Endodermal cell (in vitro differentiated cells): ENCODE results near the gene DBH. TPM values are rescaled to one million over a fixed set of nuclear protein-coding genes. Genes with fewer than 3 reads are reported as not detected.

Source experiments
- DNase-seq: peaks from one replicate; pipeline ENCODE4 v3.0.0-alpha.2; 2017
- H3K27ac ChIP-seq: 2 replicates; pipeline ENCODE4 v1.5.1; 2013; ENCODE audit warnings: mild to moderate bottlenecking, low read depth, low read length, moderate library complexity
- H3K27me3 ChIP-seq: 2 replicates; pipeline ENCODE4 v1.6.1; 2013; ENCODE audit warnings: mild to moderate bottlenecking, low read length, moderate library complexity; ENCODE audit not compliant: insufficient read depth, control insufficient read depth, poor library complexity, severe bottlenecking
- H3K36me3 ChIP-seq: 2 replicates; pipeline ENCODE4 v1.7.0; 2013; ENCODE audit warnings: mild to moderate bottlenecking, low read length, moderate library complexity; ENCODE audit not compliant: control insufficient read depth, insufficient read depth
- H3K4me1 ChIP-seq: one replicate; pipeline ENCODE4 v1.7.0; 2013; ENCODE audit warnings: low read length; ENCODE audit not compliant: control insufficient read depth, insufficient read depth
- H3K4me3 ChIP-seq: 2 replicates; pipeline ENCODE4 v1.5.1; 2013; ENCODE audit warnings: mild to moderate bottlenecking, low read length, moderate library complexity
- H3K9ac ChIP-seq: 2 replicates; pipeline ENCODE4 v1.6.1; 2013; ENCODE audit warnings: mild to moderate bottlenecking, low read length, moderate library complexity; ENCODE audit not compliant: poor library complexity, severe bottlenecking; ENCODE audit errors: extremely low read depth
- H3K9me3 ChIP-seq: 2 replicates; pipeline ENCODE4 v1.6.1; 2013; ENCODE audit warnings: mild to moderate bottlenecking, low read length, moderate library complexity; ENCODE audit not compliant: control insufficient read depth
- H3K27ac Mint-ChIP-seq: 2 replicates; pipeline ENCODE4 v1.8.0; 2020; ENCODE audit warnings: mixed read lengths
- H3K27me3 Mint-ChIP-seq: 2 replicates; pipeline ENCODE4 v1.8.0; 2021; ENCODE audit warnings: mild to moderate bottlenecking, mixed read lengths; ENCODE audit not compliant: insufficient read depth
- H3K36me3 Mint-ChIP-seq: 2 replicates; pipeline ENCODE4 v1.8.0; 2020; ENCODE audit warnings: low read depth, mixed read lengths
- H3K4me1 Mint-ChIP-seq: 2 replicates; pipeline ENCODE4 v1.8.0; 2020; ENCODE audit warnings: mixed read lengths
- H3K4me3 Mint-ChIP-seq: 2 replicates; pipeline ENCODE4 v1.8.0; 2020; ENCODE audit warnings: mild to moderate bottlenecking, moderate library complexity, mixed read lengths
- H3K9me3 Mint-ChIP-seq: 2 replicates; pipeline ENCODE4 v1.8.0; 2020; ENCODE audit warnings: mild to moderate bottlenecking, mixed read lengths
- CTCF ChIP-seq: fragments of 200-600 bp; sonication (generic); conservative IDR thresholded peaks from 2 replicates; pipeline ENCODE4 v1.5.0; 2021; ENCODE audit warnings: antibody characterized with exemption, mild to moderate bottlenecking
- WGBS, 2 experiments: methylation state at CpG; one replicate each; pipeline versions ENCODE4 v1.1.5 to v1.1.7; 2013; ENCODE audit warnings: missing lambda C conversion rate in 2 of 2, mixed read lengths in 1 of 2; ENCODE audit not compliant: insufficient coverage in 1 of 2, insufficient read length in 1 of 2; 5-methylcytosine and 5-hydroxymethylcytosine counted together
- total RNA-seq, 2 donors: library from RNA; stranded (reverse); fragmentation: NEBNext Ultra II Directional in 1 of 2; extraction: Animal tissue kit (Norgen Biotek cat#: 25700) in 1 of 2; gene quantifications; 2 replicates in 1 of 2; 3 replicates in 1 of 2; pipeline ENCODE4 v1.2.1, GENCODE V29; 2021

Gene DBH
- total RNA-seq, 2 donors from 2014 or later = not detected

GRCh38 chr9:133601746-133602145 is 34.4 kb upstream of the DBH start:
- WGBS, 2 experiments = 86 to 92% methylated on average over 3 to 10 of the region's 10 CpGs
- Mint-ChIP-seq H3K36me3 (no peaks in the 10 kb centered on the region), H3K27me3 (peaks cover 12% of the 10 kb centered on the region)

DNA sequence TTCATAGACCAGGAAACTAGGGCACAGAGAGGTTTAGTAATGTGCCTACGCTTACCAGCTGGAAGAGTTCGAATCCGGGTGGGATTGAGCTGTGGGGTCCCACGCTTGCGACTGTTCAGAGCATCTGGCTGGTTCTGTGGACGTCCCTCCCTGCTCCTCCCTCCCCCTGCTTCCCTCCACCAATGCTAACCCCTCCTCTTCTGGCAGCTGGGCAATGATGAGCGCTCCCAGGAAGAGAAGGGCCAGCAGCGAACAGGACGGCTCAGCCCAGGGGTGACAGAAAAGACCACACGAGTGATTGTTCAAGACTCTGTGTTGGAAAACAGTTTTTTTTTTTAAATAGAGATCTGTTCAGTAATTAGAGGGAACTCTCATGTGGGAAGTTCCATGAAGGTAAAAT is 33.9 kb upstream of the DBH start:
- no peak for DNase-seq
- Mint-ChIP-seq H3K27me3 (peaks cover 13% of the 10 kb centered on the region), H3K27ac (no peak overlapping the region), H3K4me3 (no peak overlapping the region), H3K4me1 (no peaks in the 10 kb centered on the region), H3K36me3 (no peaks in the 10 kb centered on the region), H3K9me3 (peaks cover 11% of the 10 kb centered on the region)
- H3K9me3 ChIP-seq = peaks cover 2% of the 10 kb centered on the region
- H3K9ac ChIP-seq = no peak overlapping the region
- H3K27me3 ChIP-seq = peaks cover 10% of the 10 kb centered on the region
- H3K4me3 ChIP-seq = no peak overlapping the region
- H3K4me1 ChIP-seq = no peaks in the 10 kb centered on the region
- no peak for TF ChIP-seq CTCF
- 77 to 83% methylated on average over 6 to 10 of the region's 10 CpGs for WGBS, 2 experiments
- H3K36me3 ChIP-seq = no peaks in the 10 kb centered on the region
- H3K27ac ChIP-seq = no peak overlapping the region

More at GRCh38 chr9:133601746-133602145, 34.4 kb upstream of the DBH start:
- no peaks in the 10 kb centered on the region for H3K4me1 Mint-ChIP-seq
- Histone ChIP-seq H3K4me3 (no peak overlapping the region), H3K9me3 (peaks cover 8% of the 10 kb centered on the region), H3K36me3 (no peaks in the 10 kb centered on the region), H3K9ac (no peak overlapping the region), H3K27ac (no peak overlapping the region), H3K27me3 (peaks cover 5% of the 10 kb centered on the region), H3K4me1 (no peaks in the 10 kb centered on the region)
- DNase-seq = no peak
- no peak overlapping the region for H3K4me3 Mint-ChIP-seq
- no peak overlapping the region for H3K27ac Mint-ChIP-seq
- TF ChIP-seq CTCF = no peak
- peaks cover 16% of the 10 kb centered on the region for H3K9me3 Mint-ChIP-seq

DNA sequence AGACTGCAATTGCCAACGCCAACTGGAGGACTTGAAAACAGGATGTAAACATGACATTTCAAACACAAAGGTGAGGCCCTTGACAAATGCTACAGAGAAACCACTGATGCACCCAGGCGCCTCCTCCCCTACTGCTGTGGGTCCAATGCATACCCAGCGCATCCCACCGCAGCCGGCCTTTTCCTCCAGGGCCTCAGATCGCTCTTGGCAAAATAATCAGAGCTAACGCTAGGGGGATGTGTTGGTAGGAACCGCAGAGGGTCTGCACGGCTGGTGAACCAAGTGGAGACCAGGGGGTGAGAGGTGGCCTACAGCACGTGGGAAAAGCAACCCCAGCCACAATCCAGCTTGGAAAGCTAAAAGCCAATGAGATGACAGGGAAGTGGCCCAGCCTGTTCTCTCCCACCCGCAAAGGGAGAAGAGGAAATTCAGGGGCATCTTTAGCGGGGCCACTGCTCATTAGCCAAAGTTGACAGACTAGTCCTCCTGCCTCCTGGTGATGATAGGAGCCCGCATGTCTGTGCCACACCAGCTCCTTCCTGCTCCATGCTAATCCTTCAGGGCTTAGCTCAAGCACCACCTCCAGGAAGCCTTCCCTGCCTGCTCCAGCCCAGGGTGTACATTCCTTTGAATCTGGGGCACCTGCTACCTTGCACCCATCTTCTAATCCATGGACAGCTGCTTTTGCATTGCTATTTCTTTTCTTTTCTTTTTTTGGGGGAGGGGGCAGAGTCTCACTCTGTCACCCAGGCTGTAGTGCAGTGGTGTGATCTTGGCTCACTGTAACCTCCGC is 32.8 kb upstream of the DBH start:
- Mint-ChIP-seq H3K4me1 (no peaks in the 10 kb centered on the region), H3K27me3 (peaks cover 23% of the 10 kb centered on the region), H3K36me3 (no peaks in the 10 kb centered on the region), H3K27ac (no peak overlapping the region), H3K4me3 (no peak overlapping the region), H3K9me3 (peaks cover under 1% of the 10 kb centered on the region)
- peak; percentile 73 for DNase-seq
- Histone ChIP-seq H3K4me1 (no peaks in the 10 kb centered on the region), H3K4me3 (no peak overlapping the region), H3K27ac (no peak overlapping the region), H3K36me3 (no peaks in the 10 kb centered on the region), H3K9me3 (no peaks in the 10 kb centered on the region), H3K27me3 (peaks cover 21% of the 10 kb centered on the region), H3K9ac (no peak overlapping the region)
- WGBS, 2 experiments = 80 to 81% methylated on average over 7 to 14 of the region's 14 CpGs
- TF ChIP-seq CTCF = peak; percentile 57
